ENCODE measurements around the gene NOP58. TPM values are rescaled to one million over a fixed set of nuclear protein-coding genes. Genes with fewer than 3 reads are reported as not detected.

NOP58 gene
- total and polyA plus RNA-seq, 10 of the 15 experiments (the other 5 are each of a cell fraction or from before 2014, with no cell fraction given) = 131 to 327 (median 217) TPM

DNA sequence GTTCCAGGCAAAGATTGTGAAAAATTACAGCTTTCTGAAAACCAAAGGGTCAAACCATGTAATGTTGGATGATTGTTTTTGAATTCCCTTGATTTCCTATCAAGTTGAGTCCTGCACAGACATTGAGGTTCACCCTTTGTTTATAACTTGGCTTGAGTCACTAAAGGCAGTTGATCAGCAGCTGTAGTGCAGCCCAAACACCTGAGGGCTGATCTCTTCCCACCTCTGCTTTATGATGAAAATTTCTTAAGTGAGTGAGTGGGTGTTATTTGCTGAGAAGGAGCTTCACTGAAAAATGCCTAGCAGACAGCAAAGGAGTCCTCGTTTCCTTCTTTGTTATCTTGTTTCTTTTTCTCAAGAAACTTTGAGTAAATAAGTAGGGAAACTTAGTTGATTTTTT, 78.6 kb downstream of the NOP58 start:
- WGBS (ENCODE audit: insufficient coverage, insufficient replicate concordance, low lambda C conversion rate, missing lambda C conversion rate) = 93% methylated on average over 1 of the region's 1 CpG
- no peak for TF ChIP-seq PAX5 (IDR thresholded peaks at IDR 0.05; ENCODE audit: borderline replicate concordance, low read depth, low read length)
- TF ChIP-seq, protein P1, sequence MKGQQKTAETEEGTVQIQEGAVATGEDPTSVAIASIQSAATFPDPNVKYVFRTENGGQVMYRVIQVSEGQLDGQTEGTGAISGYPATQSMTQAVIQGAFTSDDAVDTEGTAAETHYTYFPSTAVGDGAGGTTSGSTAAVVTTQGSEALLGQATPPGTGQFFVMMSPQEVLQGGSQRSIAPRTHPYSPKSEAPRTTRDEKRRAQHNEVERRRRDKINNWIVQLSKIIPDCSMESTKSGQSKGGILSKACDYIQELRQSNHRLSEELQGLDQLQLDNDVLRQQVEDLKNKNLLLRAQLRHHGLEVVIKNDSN (IDR thresholded peaks at IDR 0.05; ENCODE audit: borderline replicate concordance, extremely low read length, insufficient read depth, low read depth, low read length) = no peak
- TF ChIP-seq TCF3 (IDR thresholded peaks at IDR 0.05; ENCODE audit: borderline replicate concordance, insufficient read depth, low read depth, low read length) = no peak
- ChIA-PET RAD21 (ENCODE audit: unreplicated experiment) (no interaction called here), CTCF (no interaction called here), SMC1A (ENCODE audit: uncharacterized antibody, unreplicated experiment) (no interaction called here), POLR2A (no interaction called here)
- no peaks in the 10 kb centered on the region for H3K27me3 ChIP-seq (replicated peaks in 1 of 2; ENCODE audit: control insufficient read depth in 2 of 2, insufficient read depth in 2 of 2, low read length in 1 of 2)
- no peaks in the 10 kb centered on the region for H3K4me1 ChIP-seq (ENCODE audit: control insufficient read depth, insufficient read depth, low read length)
- no peaks in the 10 kb centered on the region for H4K20me1 ChIP-seq (ENCODE audit: control insufficient read depth, insufficient read depth)
- no peak for ATAC-seq
- H2AFZ ChIP-seq (ENCODE audit: control insufficient read depth, low read depth, low read length) = no peak overlapping the region
- DNase-seq (ENCODE audit: low read depth, low spot score) = no peak
- no peaks in the 10 kb centered on the region for H3K9me3 ChIP-seq (replicated peaks; ENCODE audit: control insufficient read depth, insufficient read depth, low read length)
- in situ Hi-C loops (cut with MboI) = no loop called here
- no peak overlapping the region for H3K9ac ChIP-seq (ENCODE audit: control insufficient read depth, insufficient read depth, low read length)
- no peak overlapping the region for H3K4me3 ChIP-seq
- FAIRE-seq = no peak
- no peaks in the 10 kb centered on the region for H3K79me2 ChIP-seq (ENCODE audit: control insufficient read depth, insufficient read depth, low read length)
- no TSS peak for BruUV-seq (replicated peaks)
- H3K4me2 ChIP-seq (ENCODE audit: control insufficient read depth, insufficient read depth) = no peak overlapping the region
- no peaks in the 10 kb centered on the region for H3K36me3 ChIP-seq (ENCODE audit: control insufficient read depth in 2 of 2, insufficient read depth in 2 of 2, low read length in 1 of 2)
- intact Hi-C loops (cut with micrococcal nuclease; ENCODE audit: unreplicated experiment) = no loop called here
- no peak overlapping the region for H3K27ac ChIP-seq (ENCODE audit: control insufficient read depth, insufficient read depth)

GRCh38 chr2:202346180-202346579, 80.6 kb downstream of the NOP58 start:
- H3K27ac ChIP-seq (ENCODE audit: control insufficient read depth, insufficient read depth) = no peak overlapping the region
- ChIA-PET RAD21 (ENCODE audit: unreplicated experiment) (no interaction called here), SMC1A (ENCODE audit: uncharacterized antibody, unreplicated experiment) (interaction anchor here (0.6 kb wide), 1 partner anchor 16 kb away, joined by 3 read pairs; no protein-coding TSS in a partner anchor), POLR2A (interaction anchor here (0.6 kb wide), 1 partner anchor 205 kb away, joined by 6 read pairs; no protein-coding TSS in a partner anchor), CTCF (interaction anchor here (0.6 kb wide), 1 partner anchor 865 kb away, joined by 3 read pairs; no protein-coding TSS in a partner anchor)
- no peak for FAIRE-seq
- no peak overlapping the region for H2AFZ ChIP-seq (ENCODE audit: control insufficient read depth, low read depth, low read length)
- intact Hi-C loops (cut with micrococcal nuclease; ENCODE audit: unreplicated experiment) (no loop called here), in situ Hi-C loops (cut with MboI) (no loop called here)
- no peaks in the 10 kb centered on the region for H4K20me1 ChIP-seq (ENCODE audit: control insufficient read depth, insufficient read depth)
- no peak for DNase-seq (ENCODE audit: low read depth, low spot score)
- WGBS (ENCODE audit: insufficient coverage, insufficient replicate concordance, low lambda C conversion rate, missing lambda C conversion rate) = 68% methylated on average over 7 of the region's 7 CpGs
- no peaks in the 10 kb centered on the region for H3K27me3 ChIP-seq (replicated peaks in 1 of 2; ENCODE audit: control insufficient read depth in 2 of 2, insufficient read depth in 2 of 2, low read length in 1 of 2)
- no peaks in the 10 kb centered on the region for H3K79me2 ChIP-seq (ENCODE audit: control insufficient read depth, insufficient read depth, low read length)
- H3K9me3 ChIP-seq (replicated peaks; ENCODE audit: control insufficient read depth, insufficient read depth, low read length) = no peaks in the 10 kb centered on the region
- H3K4me1 ChIP-seq (ENCODE audit: control insufficient read depth, insufficient read depth, low read length) = no peaks in the 10 kb centered on the region
- H3K36me3 ChIP-seq (ENCODE audit: control insufficient read depth in 2 of 2, insufficient read depth in 2 of 2, low read length in 1 of 2) = no peaks in the 10 kb centered on the region
- no peak overlapping the region for H3K9ac ChIP-seq (ENCODE audit: control insufficient read depth, insufficient read depth, low read length)
- no peak overlapping the region for H3K4me2 ChIP-seq (ENCODE audit: control insufficient read depth, insufficient read depth)
- no peak for ATAC-seq
- BruUV-seq (replicated peaks) = no TSS peak
- no peak overlapping the region for H3K4me3 ChIP-seq
- no peak for TF ChIP-seq HCFC1 (IDR thresholded peaks at IDR 0.05; ENCODE audit: low read length)
- no peak for TF ChIP-seq IRF4 (IDR thresholded peaks at IDR 0.05; ENCODE audit: low read depth, low read length)
- no peak for TF ChIP-seq BHLHE40 (IDR thresholded peaks at IDR 0.05; ENCODE audit: borderline replicate concordance in 1 of 2, low read depth in 2 of 2, low read length in 1 of 2)
- TF ChIP-seq STAT1 (conservative IDR thresholded peaks at IDR 0.05) = no peak
- no peak for TF ChIP-seq PML (IDR thresholded peaks at IDR 0.05; ENCODE audit: low read length)
- TF ChIP-seq RAD21 (IDR thresholded peaks at IDR 0.05; ENCODE audit: insufficient read depth, low read depth, low read length) = no peak
- TF ChIP-seq SUPT20H (IDR thresholded peaks at IDR 0.05; ENCODE audit: borderline replicate concordance, control insufficient read depth, low read depth, low read length) = no peak
- no peak for TF ChIP-seq ZNF384 (IDR thresholded peaks at IDR 0.05; ENCODE audit: borderline replicate concordance, low read depth, low read length)
- TF ChIP-seq HDAC6 (IDR thresholded peaks at IDR 0.05; ENCODE audit: unreplicated experiment) = no peak
- no peak for TF ChIP-seq MTA3 (IDR thresholded peaks at IDR 0.05; ENCODE audit: borderline replicate concordance, low read length)
- TF ChIP-seq PBX3 (IDR thresholded peaks at IDR 0.05; ENCODE audit: insufficient replicate concordance, low read depth, low read length) = no peak

All from GM12878 (cell line).